Tibial nerve (tissue), 4 donors: ENCODE results near the gene LRRTM4.

ENCODE experiments used
- EP300 ChIP-seq, 2 donors: sonication (generic); formaldehyde crosslinking; IDR thresholded peaks; one replicate each; pipeline ENCODE4 v1.6.1; 2017; ENCODE audit warnings: antibody characterized with exemption in 2 of 2, mild to moderate bottlenecking in 1 of 2
- TF ChIP-seq, protein P1 (sequence below), 5 experiments: fragments of 200-600 bp in 3 of 5; fragments of 450-650 bp in 2 of 5; sonication (generic) in 3 of 5; IDR thresholded peaks; one replicate each; pipeline ENCODE4 v1.5.1; 2016 to 2019; ENCODE audit warnings: antibody characterized with exemption in 5 of 5, mild to moderate bottlenecking in 3 of 5, moderate library complexity in 2 of 5

- TF ChIP-seq, protein P1, sequence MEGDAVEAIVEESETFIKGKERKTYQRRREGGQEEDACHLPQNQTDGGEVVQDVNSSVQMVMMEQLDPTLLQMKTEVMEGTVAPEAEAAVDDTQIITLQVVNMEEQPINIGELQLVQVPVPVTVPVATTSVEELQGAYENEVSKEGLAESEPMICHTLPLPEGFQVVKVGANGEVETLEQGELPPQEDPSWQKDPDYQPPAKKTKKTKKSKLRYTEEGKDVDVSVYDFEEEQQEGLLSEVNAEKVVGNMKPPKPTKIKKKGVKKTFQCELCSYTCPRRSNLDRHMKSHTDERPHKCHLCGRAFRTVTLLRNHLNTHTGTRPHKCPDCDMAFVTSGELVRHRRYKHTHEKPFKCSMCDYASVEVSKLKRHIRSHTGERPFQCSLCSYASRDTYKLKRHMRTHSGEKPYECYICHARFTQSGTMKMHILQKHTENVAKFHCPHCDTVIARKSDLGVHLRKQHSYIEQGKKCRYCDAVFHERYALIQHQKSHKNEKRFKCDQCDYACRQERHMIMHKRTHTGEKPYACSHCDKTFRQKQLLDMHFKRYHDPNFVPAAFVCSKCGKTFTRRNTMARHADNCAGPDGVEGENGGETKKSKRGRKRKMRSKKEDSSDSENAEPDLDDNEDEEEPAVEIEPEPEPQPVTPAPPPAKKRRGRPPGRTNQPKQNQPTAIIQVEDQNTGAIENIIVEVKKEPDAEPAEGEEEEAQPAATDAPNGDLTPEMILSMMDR (IDR thresholded peaks at IDR 0.05): no peak
- no peak for TF ChIP-seq EP300 (IDR thresholded peaks at IDR 0.05)
These were observed 422.2 kb downstream of the LRRTM4 start for GRCh38 chr2:77099961-77100360.
